ENCODE data around the gene POFUT2. TPM values are rescaled to one million over a fixed set of nuclear protein-coding genes. Genes with fewer than 3 reads are reported as not detected.

The POFUT2 gene
- total RNA-seq, 2 donors from 2014 or later, result 49.0 to 73.3 TPM

GRCh38 chr21:45304476-45304830 is 16.8 kb upstream of the POFUT2 start:
- WGBS, 2 experiments (ENCODE audit: insufficient coverage in 1 of 2, insufficient read length in 1 of 2), result 93% methylated on average over 2 to 6 of the region's 6 CpGs
- H3K9ac ChIP-seq (ENCODE audit: extremely low read depth, low read length, poor library complexity, severe bottlenecking), result no peak overlapping the region
- no peak for TF ChIP-seq CTCF (conservative IDR thresholded peaks at IDR 0.05)
- no peak overlapping the region for H3K27ac ChIP-seq (ENCODE audit: low read depth, low read length)
- H3K36me3 ChIP-seq (ENCODE audit: control insufficient read depth, insufficient read depth, low read length), result no peaks in the 10 kb centered on the region
- no peak overlapping the region for H3K4me3 ChIP-seq (ENCODE audit: low read length)
- no peaks in the 10 kb centered on the region for H3K36me3 Mint-ChIP-seq (ENCODE audit: low read depth)
- H3K4me3 Mint-ChIP-seq, result no peak overlapping the region
- no peaks in the 10 kb centered on the region for H3K9me3 ChIP-seq (ENCODE audit: control insufficient read depth, low read length)
- no peak overlapping the region for H3K27ac Mint-ChIP-seq
- H3K9me3 Mint-ChIP-seq, result no peaks in the 10 kb centered on the region
- H3K4me1 ChIP-seq (ENCODE audit: control insufficient read depth, insufficient read depth, low read length), result peaks cover 7% of the 10 kb centered on the region
- no peaks in the 10 kb centered on the region for H3K27me3 Mint-ChIP-seq (ENCODE audit: insufficient read depth)
- peaks cover 11% of the 10 kb centered on the region for H3K4me1 Mint-ChIP-seq
- DNase-seq, result peak; percentile 42
- no peaks in the 10 kb centered on the region for H3K27me3 ChIP-seq (ENCODE audit: control insufficient read depth, insufficient read depth, low read length, poor library complexity, severe bottlenecking)

GRCh38 chr21:45303751-45304475 is 16.2 kb upstream of the POFUT2 start:
- WGBS, 2 experiments (ENCODE audit: insufficient coverage in 1 of 2, insufficient read length in 1 of 2), result 94% methylated on average over 11 to 19 of the region's 19 CpGs
- Mint-ChIP-seq H3K9me3 (no peaks in the 10 kb centered on the region), H3K27me3 (ENCODE audit: insufficient read depth) (no peaks in the 10 kb centered on the region), H3K4me1 (peaks cover 7% of the 10 kb centered on the region), H3K27ac (no peak overlapping the region), H3K4me3 (no peak overlapping the region), H3K36me3 (ENCODE audit: low read depth) (no peaks in the 10 kb centered on the region)
- no peaks in the 10 kb centered on the region for H3K36me3 ChIP-seq (ENCODE audit: control insufficient read depth, insufficient read depth, low read length)
- no peaks in the 10 kb centered on the region for H3K27me3 ChIP-seq (ENCODE audit: control insufficient read depth, insufficient read depth, low read length, poor library complexity, severe bottlenecking)
- H3K4me3 ChIP-seq (ENCODE audit: low read length), result no peak overlapping the region
- H3K27ac ChIP-seq (ENCODE audit: low read depth, low read length), result no peak overlapping the region
- no peak overlapping the region for H3K9ac ChIP-seq (ENCODE audit: extremely low read depth, low read length, poor library complexity, severe bottlenecking)
- no peaks in the 10 kb centered on the region for H3K9me3 ChIP-seq (ENCODE audit: control insufficient read depth, low read length)
- DNase-seq, result no peak
- H3K4me1 ChIP-seq (ENCODE audit: control insufficient read depth, insufficient read depth, low read length), result peaks cover 3% of the 10 kb centered on the region
- TF ChIP-seq CTCF (conservative IDR thresholded peaks at IDR 0.05), result no peak

- Mint-ChIP-seq H3K4me1 (peaks cover 4% of the 10 kb centered on the region), H3K27ac (no peak overlapping the region), H3K4me3 (no peak overlapping the region), H3K27me3 (ENCODE audit: insufficient read depth) (no peaks in the 10 kb centered on the region), H3K36me3 (ENCODE audit: low read depth) (no peaks in the 10 kb centered on the region), H3K9me3 (no peaks in the 10 kb centered on the region)
- peak; percentile 39 for DNase-seq
- no peaks in the 10 kb centered on the region for H3K9me3 ChIP-seq (ENCODE audit: control insufficient read depth, low read length)
- TF ChIP-seq CTCF (conservative IDR thresholded peaks at IDR 0.05), result no peak
- no peak overlapping the region for H3K27ac ChIP-seq (ENCODE audit: low read depth, low read length)
- H3K4me3 ChIP-seq (ENCODE audit: low read length), result no peak overlapping the region
- H3K9ac ChIP-seq (ENCODE audit: extremely low read depth, low read length, poor library complexity, severe bottlenecking), result no peak overlapping the region
- H3K27me3 ChIP-seq (ENCODE audit: control insufficient read depth, insufficient read depth, low read length, poor library complexity, severe bottlenecking), result no peaks in the 10 kb centered on the region
- 93 to 96% methylated on average over 18 to 21 of the region's 21 CpGs for WGBS, 2 experiments (ENCODE audit: insufficient coverage in 1 of 2, insufficient read length in 1 of 2)
- H3K4me1 ChIP-seq (ENCODE audit: control insufficient read depth, insufficient read depth, low read length), result peaks cover 3% of the 10 kb centered on the region
- H3K36me3 ChIP-seq (ENCODE audit: control insufficient read depth, insufficient read depth, low read length), result no peaks in the 10 kb centered on the region
These were observed 15.5 kb upstream of the POFUT2 start for GRCh38 chr21:45303091-45303615.

Measured in endodermal cell (in vitro differentiated cells).